Mononuclear cell (primary cell): ENCODE measurements around the gene GAS7. TPM values are rescaled to one million over a fixed set of nuclear protein-coding genes. Genes with fewer than 3 reads are reported as not detected.

Source experiments
- H3K27me3 ChIP-seq: 2 replicates; pipeline ENCODE4 v1.6.0; 2011; ENCODE audit warnings: low read length, control low read depth; ENCODE audit not compliant: insufficient read depth
- H3K4me1 ChIP-seq: 2 replicates; pipeline ENCODE4 v1.5.1; 2011; ENCODE audit warnings: mild to moderate bottlenecking, low read length, control low read depth; ENCODE audit not compliant: insufficient read depth
- H3K4me3 ChIP-seq: 2 replicates; pipeline ENCODE4 v1.5.1; 2011; ENCODE audit warnings: mild to moderate bottlenecking, low read length, moderate library complexity
- H3K9me3 ChIP-seq: 2 replicates; pipeline ENCODE4 v1.5.1; 2011; ENCODE audit warnings: low read depth, mild to moderate bottlenecking, control low read depth, low read length
- total RNA-seq: library from RNA; depleted of rRNA; stranded (reverse); fragments of >200 nt; gene quantifications from one replicate; pipeline ENCODE4 v1.2.3, GENCODE V29; 2012

GAS7 gene
- total RNA-seq, 1 donor = 38.4 TPM

DNA sequence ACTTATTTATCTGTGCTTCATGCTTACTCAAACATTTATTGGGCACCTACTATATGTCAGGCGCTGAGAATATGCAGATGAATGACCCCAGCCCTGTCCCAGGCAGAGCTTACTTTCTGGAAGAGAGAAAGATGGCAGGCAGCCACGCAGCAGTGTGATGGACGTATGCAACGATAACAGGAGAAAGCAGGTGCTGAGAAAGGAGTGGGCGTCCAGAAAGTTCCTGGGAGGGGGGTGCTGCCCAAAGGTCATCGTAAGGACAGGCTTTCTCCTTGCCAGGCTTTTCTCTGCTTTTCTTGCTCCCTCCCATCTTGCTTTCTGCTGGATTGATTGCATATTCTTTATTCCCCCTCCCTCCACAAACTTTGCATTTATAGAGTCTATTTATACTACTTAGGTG is 124.5 kb downstream of the GAS7 start:
- no peak overlapping the region for H3K4me3 ChIP-seq
- H3K4me1 ChIP-seq = peaks cover 5% of the 10 kb centered on the region
- no peaks in the 10 kb centered on the region for H3K27me3 ChIP-seq
- H3K9me3 ChIP-seq = no peaks in the 10 kb centered on the region

- no peaks in the 10 kb centered on the region for H3K9me3 ChIP-seq
- no peaks in the 10 kb centered on the region for H3K27me3 ChIP-seq
- no peaks in the 10 kb centered on the region for H3K4me1 ChIP-seq
- H3K4me3 ChIP-seq = no peak overlapping the region
Observed at GRCh38 chr17:10072556-10073425, 125.6 kb downstream of the GAS7 start.

GRCh38 chr17:10072086-10072485 is 126.3 kb downstream of the GAS7 start:
- H3K27me3 ChIP-seq = no peaks in the 10 kb centered on the region
- no peak overlapping the region for H3K4me3 ChIP-seq
- no peaks in the 10 kb centered on the region for H3K4me1 ChIP-seq
- no peaks in the 10 kb centered on the region for H3K9me3 ChIP-seq

DNA sequence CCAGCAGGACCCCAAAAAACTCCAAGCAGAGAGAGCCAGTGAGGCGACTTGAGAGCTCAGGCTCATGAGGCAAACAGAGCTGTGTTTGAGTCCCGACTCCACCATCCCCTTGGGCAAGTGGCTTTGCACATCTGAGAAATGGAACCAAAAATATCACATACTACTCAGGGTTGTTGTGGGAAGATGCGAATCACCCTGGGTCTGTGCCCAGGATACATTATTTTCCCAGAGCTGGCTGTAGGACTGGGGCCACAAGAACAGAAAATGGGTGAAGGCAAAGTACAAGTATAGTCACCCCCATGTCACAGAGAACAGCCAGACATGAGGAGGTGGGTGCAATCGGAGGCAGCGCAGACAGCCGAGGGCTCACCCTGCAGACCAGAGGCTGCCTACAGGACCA is 127.3 kb downstream of the GAS7 start:
- H3K27me3 ChIP-seq = no peaks in the 10 kb centered on the region
- no peak overlapping the region for H3K4me3 ChIP-seq
- H3K9me3 ChIP-seq = no peaks in the 10 kb centered on the region
- no peaks in the 10 kb centered on the region for H3K4me1 ChIP-seq

- no peaks in the 10 kb centered on the region for H3K9me3 ChIP-seq
- no peaks in the 10 kb centered on the region for H3K4me1 ChIP-seq
- no peak overlapping the region for H3K4me3 ChIP-seq
- no peaks in the 10 kb centered on the region for H3K27me3 ChIP-seq
Observed at GRCh38 chr17:10070690-10071089, 127.7 kb downstream of the GAS7 start.

DNA sequence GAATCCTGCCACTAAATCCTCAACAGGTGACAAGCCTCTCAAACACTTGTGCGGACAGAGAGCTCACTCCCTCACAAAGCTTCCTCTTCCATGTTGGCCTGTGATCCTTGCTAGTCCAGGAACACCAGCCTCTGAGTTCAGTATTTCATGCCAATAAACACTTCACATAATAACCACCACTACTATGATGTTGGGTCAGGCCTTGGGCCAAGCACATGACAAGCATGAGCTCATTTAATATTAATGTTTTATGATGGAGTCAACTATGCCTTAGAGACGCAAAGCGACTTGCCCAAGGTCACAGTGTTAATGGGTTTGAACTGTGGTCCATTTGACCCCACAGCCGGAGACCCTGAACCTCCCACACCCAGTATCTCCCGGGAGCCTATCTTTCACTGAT is 129.1 kb downstream of the GAS7 start:
- H3K27me3 ChIP-seq = no peaks in the 10 kb centered on the region
- no peak overlapping the region for H3K4me3 ChIP-seq
- H3K4me1 ChIP-seq = peaks cover 10% of the 10 kb centered on the region
- H3K9me3 ChIP-seq = no peaks in the 10 kb centered on the region

DNA sequence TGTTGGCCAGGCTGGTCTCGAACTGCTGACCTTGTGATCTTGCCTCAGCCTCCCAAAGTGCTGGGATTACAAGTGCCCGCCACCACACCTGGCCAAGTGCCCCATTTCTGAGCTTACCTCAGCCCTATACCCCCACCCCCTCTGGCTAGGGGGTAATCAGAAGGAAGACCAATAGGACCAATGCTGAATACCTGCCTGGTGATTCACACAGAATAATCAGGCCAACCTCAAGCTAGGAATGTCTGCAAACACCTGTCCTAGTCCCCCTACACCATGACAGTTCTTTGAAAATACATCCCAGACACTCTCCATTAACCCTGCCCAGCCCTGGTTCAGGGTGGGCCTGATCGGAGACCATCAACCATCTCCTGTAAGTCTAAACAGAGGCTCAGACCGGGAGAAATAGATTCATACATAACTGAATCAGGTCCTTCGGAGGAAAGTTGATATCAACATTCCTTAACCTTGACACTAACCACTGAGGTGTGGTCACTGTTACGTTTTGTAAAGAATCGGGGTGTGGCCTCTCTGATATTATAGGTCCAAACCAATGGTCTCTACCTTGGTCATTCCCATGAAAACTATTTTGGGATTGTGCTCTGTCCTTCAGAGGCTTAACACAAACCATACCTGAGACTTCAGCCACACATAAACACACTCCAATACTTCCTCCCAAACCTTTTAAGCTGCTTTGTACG is 130.8 kb downstream of the GAS7 start:
- H3K9me3 ChIP-seq = no peaks in the 10 kb centered on the region

DNA sequence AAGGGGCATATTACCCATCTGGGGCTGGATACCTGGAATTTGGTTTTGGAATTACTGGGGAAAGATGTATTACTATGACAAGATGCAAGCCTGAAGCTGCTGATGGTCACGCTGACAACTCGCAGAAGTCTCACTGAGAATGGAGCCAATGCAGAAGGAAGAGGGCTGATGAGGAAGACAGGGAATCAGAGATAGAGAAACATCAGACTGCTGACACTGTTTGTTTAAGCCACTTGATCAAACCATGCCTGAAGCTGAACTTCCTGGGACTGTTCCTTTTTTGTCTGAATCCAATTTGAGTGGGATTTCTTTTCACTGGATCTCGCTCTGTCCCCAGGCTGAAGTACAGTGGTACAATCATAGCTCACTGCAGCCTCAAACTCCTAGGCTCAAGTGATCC is 133.9 kb downstream of the GAS7 start:
- H3K27me3 ChIP-seq = no peaks in the 10 kb centered on the region
- no peaks in the 10 kb centered on the region for H3K9me3 ChIP-seq
- peaks cover 57% of the 10 kb centered on the region for H3K4me1 ChIP-seq
- H3K4me3 ChIP-seq = no peak overlapping the region

More for the DNA sequence above, 130.8 kb downstream of the GAS7 start:
- Histone ChIP-seq H3K4me3 (no peak overlapping the region), H3K27me3 (no peaks in the 10 kb centered on the region), H3K4me1 (peaks cover 27% of the 10 kb centered on the region)

DNA sequence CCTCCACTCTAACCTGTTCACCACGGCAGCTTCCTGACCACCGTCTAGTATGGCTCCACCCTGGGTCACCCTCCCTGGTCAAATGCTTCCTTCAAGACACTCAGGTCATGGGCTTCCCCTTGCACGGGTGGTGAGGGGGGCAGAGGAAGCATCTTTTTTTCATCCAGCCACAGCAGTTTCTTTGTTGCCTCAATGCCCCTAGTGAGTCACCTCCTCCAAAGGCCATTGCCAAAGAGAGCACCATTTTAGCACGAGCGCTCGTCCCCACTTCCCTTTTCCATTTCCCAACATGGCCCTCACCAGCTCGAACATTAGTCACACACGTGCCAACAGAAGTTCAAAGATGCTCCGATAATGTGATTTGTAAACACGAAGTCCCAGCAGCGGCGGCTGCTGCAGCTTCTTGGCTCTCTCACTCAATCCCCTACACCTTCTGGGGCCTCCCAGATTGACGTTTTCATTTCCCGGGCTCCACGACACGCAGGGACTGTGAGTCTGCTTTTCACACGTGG is 134.6 kb downstream of the GAS7 start:
- H3K27me3 ChIP-seq = no peaks in the 10 kb centered on the region
- no peak overlapping the region for H3K4me3 ChIP-seq
- no peaks in the 10 kb centered on the region for H3K9me3 ChIP-seq
- peaks cover 65% of the 10 kb centered on the region for H3K4me1 ChIP-seq

DNA sequence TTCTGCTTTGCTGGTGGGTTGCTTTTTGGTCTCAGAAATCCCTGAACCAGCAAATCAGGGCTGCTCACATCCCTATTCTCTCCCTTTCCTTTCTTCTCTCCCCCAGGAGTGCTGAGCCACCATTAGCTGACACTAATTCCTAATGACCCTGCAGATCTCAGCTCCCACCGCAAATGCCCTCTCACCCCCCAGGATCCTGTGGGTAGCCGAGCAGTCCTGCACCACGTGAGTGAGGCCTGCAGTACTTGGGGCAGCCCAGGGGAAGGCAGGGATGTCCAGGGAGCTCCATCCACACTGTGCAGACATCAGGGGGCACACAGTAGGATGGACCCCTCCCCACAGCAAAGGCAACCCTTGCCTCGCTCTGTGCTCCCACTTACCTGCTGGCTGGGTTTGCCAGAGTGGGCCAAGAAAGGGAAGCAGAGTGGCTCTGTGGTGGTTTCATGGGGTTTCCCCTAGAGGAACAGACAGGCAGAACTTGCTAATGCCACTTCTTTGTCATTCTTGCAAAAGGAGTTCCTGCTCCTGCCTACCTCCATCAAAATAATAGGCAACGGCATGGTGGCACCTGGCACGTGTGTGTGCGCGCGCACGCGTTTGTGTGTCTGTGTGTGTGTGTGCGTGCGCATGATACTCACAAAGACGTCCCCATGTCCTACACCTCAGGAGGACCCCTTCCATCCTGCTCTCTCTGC is 135.6 kb downstream of the GAS7 start:
- Histone ChIP-seq H3K27me3 (no peaks in the 10 kb centered on the region), H3K4me1 (peaks cover 70% of the 10 kb centered on the region), H3K4me3 (no peak overlapping the region)

DNA sequence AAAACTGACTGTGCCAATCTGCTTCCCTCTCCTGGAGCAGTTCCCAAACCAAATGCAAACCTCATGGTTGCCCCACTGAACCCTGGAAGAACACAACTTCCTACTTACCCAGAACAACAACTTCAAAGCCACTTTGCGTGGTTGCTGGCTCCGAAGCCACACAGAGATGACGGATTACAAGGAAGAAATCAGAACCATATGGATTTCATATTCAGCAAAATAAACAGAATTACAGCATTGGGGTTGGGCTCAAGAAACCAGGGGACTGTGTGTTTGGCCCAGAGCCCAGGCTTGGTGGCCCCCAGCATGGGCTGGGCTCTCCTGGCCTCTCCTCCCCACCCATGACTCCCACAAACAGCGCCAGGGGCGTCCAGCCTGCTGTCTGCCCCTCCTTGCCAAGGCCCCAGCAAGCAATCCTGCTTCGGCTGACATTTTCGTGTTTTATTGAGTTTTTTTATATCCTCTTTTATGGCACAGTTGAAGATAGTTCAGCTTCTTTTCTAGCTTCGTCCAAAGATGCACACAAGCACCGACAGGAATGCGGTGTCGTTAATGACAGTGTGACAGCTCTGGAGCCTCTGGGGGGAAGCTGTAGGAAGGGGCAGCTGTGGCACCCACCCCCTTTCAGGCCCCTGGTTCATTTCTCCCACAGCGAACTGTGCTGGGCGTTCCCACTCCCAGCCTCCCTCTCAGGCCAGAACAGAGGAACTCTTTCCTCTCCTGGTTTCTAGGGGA is 137.1 kb downstream of the GAS7 start:
- H3K4me1 ChIP-seq = peaks cover 70% of the 10 kb centered on the region
- no peak overlapping the region for H3K4me3 ChIP-seq
- no peaks in the 10 kb centered on the region for H3K27me3 ChIP-seq
- H3K9me3 ChIP-seq = no peaks in the 10 kb centered on the region

More for the DNA sequence above, 135.6 kb downstream of the GAS7 start:
- H3K9me3 ChIP-seq = no peaks in the 10 kb centered on the region

DNA sequence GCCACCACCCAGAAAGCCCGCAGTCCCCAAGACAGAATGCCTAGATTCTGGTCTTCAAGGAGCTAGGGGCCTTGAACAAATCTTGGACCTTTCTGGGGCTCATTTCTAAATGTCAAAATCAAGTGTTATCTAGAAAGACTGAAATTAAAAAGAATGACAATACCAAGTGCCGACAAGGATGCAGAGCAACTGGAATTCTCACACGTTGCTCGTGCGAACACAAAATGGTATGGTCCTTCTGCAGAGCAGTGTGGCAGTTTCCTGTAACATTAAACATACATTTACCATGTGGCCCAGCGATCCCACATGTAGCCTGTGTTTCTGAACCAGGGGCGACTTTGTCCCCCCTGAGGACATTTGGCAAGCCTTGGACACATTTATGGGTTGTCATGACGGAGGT is 137.9 kb downstream of the GAS7 start:
- Histone ChIP-seq H3K4me1 (peaks cover 70% of the 10 kb centered on the region), H3K27me3 (no peaks in the 10 kb centered on the region), H3K4me3 (no peak overlapping the region), H3K9me3 (no peaks in the 10 kb centered on the region)

- Histone ChIP-seq H3K4me3 (no peak overlapping the region), H3K4me1 (peaks cover 64% of the 10 kb centered on the region), H3K9me3 (no peaks in the 10 kb centered on the region), H3K27me3 (no peaks in the 10 kb centered on the region)
Observed at GRCh38 chr17:10059684-10060211, 138.7 kb downstream of the GAS7 start.

GRCh38 chr17:10058921-10059683 is 139.3 kb downstream of the GAS7 start:
- peaks cover 58% of the 10 kb centered on the region for H3K4me1 ChIP-seq
- H3K27me3 ChIP-seq = no peaks in the 10 kb centered on the region
- H3K4me3 ChIP-seq = no peak overlapping the region
- H3K9me3 ChIP-seq = no peaks in the 10 kb centered on the region
